EH (cell line): ENCODE data around the gene AGPAT4.

Source experiments
- DNase-seq: peaks from one replicate; pipeline ENCODE4 v3.0.0-alpha.2; 2015; ENCODE audit warnings: low read depth

The AGPAT4 gene

GRCh38 chr6:161166176-161166575 is 107.7 kb downstream of the AGPAT4 start:
- no peak for DNase-seq

- no peak for DNase-seq
Observed at GRCh38 chr6:161164182-161164625, 109.7 kb downstream of the AGPAT4 start.

- no peak for DNase-seq
Observed at GRCh38 chr6:161163466-161164181, 110.2 kb downstream of the AGPAT4 start.

- DNase-seq: no peak
Observed at GRCh38 chr6:161162722-161163121, 111.1 kb downstream of the AGPAT4 start.

GRCh38 chr6:161161889-161162624 is 111.8 kb downstream of the AGPAT4 start:
- peak; percentile 77 for DNase-seq

GRCh38 chr6:161161121-161161520 is 112.7 kb downstream of the AGPAT4 start:
- no peak for DNase-seq

- no peak for DNase-seq
Observed at GRCh38 chr6:161154796-161155335, 119.0 kb downstream of the AGPAT4 start.

GRCh38 chr6:161153725-161154124 is 120.1 kb downstream of the AGPAT4 start:
- DNase-seq: no peak

- peak; percentile 16 for DNase-seq
Observed at GRCh38 chr6:161152907-161153662, 120.8 kb downstream of the AGPAT4 start.

- DNase-seq: no peak
Observed at GRCh38 chr6:161152527-161152862, 121.4 kb downstream of the AGPAT4 start.

- DNase-seq: peak; percentile 6
Observed at GRCh38 chr6:161151660-161152526, 122.0 kb downstream of the AGPAT4 start.

- DNase-seq: no peak
Observed at GRCh38 chr6:161151059-161151645, 122.7 kb downstream of the AGPAT4 start.

GRCh38 chr6:161150566-161150965 is 123.3 kb downstream of the AGPAT4 start:
- no peak for DNase-seq

- no peak for DNase-seq
Observed at GRCh38 chr6:161150136-161150535, 123.7 kb downstream of the AGPAT4 start.

- DNase-seq: no peak
Observed at GRCh38 chr6:161143663-161144430, 130.0 kb downstream of the AGPAT4 start.

GRCh38 chr6:161142957-161143296 is 130.9 kb downstream of the AGPAT4 start:
- DNase-seq: no peak

GRCh38 chr6:161141173-161141572 is 132.7 kb downstream of the AGPAT4 start:
- DNase-seq: no peak

- DNase-seq: no peak
Observed at GRCh38 chr6:161140554-161140875, 133.3 kb downstream of the AGPAT4 start.

GRCh38 chr6:161139766-161140553 is 133.9 kb downstream of the AGPAT4 start:
- no peak for DNase-seq

- no peak for DNase-seq
Observed at GRCh38 chr6:161139304-161139765, 134.5 kb downstream of the AGPAT4 start.
